GM10266 (cell line): ENCODE data around the gene FOXA3.

Experiments
- DNase-seq: peaks from one replicate; pipeline ENCODE4 v3.0.0; 2012; ENCODE audit errors: extremely low spot score
- TF ChIP-seq, protein P1 (sequence below): IDR thresholded peaks from 2 replicates; pipeline ENCODE4 v1.5.1; 2012; ENCODE audit warnings: mild to moderate bottlenecking, low read depth; ENCODE audit not compliant: control insufficient read depth, insufficient read depth; ENCODE audit errors: missing control alignments

Gene FOXA3

DNA sequence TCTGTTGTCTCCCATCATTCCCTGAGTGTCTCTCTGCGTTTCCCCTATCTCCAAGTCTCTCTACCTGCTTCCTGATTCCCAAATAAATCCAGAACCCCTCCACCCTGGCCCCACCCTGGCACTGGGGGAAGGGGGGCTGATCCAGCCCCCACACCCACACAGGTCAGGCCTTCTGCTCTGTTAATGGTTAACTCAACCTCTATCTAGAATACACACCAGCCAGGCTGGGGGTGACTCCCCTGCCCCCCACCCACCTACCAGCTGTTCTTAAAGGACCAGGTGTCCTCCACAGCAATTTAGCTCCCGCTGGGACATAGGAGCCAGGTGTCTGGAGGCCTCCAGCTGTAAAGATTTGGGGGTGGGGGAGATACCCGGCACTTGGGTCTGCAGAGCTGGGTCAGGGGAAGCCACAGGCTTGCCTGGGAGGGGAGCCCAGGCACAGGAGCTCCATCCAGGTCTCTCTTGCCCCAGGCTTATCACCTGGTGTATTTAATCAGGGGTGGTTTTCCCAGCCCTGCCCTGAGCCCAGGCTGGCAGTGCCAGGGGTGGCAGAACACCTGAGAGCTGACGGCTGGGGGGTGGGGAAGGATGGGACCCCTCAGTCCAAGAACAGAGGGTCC lies 17.9 kb downstream of the FOXA3 start:
- DNase-seq: no peak
- TF ChIP-seq, protein P1, sequence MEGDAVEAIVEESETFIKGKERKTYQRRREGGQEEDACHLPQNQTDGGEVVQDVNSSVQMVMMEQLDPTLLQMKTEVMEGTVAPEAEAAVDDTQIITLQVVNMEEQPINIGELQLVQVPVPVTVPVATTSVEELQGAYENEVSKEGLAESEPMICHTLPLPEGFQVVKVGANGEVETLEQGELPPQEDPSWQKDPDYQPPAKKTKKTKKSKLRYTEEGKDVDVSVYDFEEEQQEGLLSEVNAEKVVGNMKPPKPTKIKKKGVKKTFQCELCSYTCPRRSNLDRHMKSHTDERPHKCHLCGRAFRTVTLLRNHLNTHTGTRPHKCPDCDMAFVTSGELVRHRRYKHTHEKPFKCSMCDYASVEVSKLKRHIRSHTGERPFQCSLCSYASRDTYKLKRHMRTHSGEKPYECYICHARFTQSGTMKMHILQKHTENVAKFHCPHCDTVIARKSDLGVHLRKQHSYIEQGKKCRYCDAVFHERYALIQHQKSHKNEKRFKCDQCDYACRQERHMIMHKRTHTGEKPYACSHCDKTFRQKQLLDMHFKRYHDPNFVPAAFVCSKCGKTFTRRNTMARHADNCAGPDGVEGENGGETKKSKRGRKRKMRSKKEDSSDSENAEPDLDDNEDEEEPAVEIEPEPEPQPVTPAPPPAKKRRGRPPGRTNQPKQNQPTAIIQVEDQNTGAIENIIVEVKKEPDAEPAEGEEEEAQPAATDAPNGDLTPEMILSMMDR: no peak

DNA sequence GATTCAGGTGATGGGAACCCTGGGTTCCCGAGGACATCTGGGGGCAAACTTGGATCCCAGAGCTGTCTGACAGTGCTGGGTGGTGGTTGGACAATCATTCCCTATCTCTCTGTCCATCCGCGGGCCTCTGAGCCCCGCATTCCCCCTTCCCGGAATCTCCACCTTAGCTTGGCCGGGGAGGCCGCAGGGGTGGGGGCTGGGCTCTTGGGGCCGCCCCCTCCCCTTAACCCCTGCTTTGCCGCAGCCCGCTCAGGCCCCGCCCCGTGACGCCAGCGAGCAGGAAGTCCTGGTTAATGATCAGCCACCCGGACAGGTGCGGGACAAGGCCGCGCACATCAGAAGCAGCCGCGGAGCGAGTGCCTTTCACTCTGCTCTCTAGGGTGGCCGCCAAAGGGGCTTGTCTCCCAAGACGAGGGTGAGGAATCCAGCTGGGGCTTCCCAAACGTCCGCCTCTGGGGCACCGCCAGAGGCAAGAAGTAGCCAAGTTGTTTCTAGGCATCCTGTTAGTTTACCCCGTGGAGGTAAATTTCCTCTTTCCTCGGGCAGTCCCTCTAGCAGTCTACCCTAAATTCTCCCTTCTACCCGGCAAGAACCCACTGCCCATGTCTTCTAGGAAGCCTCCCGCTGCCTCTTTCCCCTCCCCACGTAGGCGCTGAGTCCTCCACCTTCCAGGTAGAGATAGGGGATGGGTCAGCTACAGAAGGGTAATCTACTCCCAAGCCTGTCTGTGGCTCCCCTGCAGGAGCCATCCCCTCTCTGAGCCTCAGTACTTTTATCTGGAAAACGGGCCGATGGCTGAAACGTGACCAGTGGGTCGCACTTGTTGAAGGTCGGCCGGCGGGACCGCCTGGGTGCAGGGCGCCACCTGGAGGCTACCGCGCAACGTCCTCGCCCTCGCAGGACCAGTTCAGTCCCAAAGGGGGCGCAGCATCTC lies 18.8 kb downstream of the FOXA3 start:
- TF ChIP-seq, protein P1: peak; percentile 100
- DNase-seq: peak; percentile 92

DNA sequence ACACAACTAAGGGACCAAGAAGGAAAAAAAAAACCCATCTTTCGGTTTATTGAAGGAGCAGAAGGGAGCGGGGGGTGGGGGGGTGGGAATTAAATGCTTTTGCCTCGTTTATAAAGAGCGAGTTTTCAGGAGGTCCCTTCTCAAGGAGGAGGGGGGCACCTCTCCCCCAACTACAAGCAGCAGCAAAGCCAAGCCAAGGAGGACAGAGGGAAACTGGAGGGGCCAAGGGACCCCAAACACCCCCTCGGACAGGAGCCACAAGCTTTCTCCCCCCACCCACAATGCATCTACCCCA lies 19.4 kb downstream of the FOXA3 start:
- DNase-seq: no peak
- TF ChIP-seq, protein P1: no peak

DNA sequence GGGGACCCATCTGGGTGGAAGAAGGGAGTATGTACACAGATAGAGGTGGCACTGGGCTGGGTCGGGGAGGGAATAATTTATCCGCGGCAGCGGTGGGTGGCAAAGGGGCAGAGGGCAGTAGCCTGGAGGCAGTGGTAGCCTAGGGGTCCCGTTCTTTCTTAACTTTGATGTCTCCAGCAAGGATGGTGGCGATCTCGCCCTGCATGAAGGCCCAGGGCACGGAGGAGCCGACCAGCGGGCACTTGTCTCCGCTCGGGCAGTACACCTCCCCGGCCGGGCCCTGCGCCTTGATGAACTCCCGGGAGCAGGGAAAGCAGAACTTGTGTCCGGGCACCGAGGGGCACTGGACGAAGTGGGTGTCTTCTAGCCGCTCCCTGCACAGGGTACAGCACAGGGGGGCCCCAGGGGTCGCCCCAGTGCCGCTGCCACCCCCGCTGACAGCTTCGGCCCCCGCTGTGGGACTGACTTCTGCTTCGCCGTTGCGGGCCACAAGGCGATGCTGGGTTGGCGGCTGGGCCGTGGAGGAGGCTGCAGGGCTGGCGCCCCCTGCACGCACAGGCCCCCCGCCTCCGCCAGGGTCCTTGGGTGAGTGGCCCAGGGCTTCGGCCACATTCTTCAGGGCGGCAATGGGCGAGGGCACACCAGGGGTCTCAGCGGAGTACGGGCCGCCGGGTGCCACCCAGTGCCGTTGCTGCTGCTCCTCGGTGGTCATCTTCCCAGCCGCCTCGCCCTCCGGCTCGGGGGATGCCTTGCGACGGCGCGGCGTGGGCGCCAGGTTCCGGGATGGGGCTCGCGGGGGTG lies 20.0 kb downstream of the FOXA3 start:
- no peak for DNase-seq
- TF ChIP-seq, protein P1: no peak

DNA sequence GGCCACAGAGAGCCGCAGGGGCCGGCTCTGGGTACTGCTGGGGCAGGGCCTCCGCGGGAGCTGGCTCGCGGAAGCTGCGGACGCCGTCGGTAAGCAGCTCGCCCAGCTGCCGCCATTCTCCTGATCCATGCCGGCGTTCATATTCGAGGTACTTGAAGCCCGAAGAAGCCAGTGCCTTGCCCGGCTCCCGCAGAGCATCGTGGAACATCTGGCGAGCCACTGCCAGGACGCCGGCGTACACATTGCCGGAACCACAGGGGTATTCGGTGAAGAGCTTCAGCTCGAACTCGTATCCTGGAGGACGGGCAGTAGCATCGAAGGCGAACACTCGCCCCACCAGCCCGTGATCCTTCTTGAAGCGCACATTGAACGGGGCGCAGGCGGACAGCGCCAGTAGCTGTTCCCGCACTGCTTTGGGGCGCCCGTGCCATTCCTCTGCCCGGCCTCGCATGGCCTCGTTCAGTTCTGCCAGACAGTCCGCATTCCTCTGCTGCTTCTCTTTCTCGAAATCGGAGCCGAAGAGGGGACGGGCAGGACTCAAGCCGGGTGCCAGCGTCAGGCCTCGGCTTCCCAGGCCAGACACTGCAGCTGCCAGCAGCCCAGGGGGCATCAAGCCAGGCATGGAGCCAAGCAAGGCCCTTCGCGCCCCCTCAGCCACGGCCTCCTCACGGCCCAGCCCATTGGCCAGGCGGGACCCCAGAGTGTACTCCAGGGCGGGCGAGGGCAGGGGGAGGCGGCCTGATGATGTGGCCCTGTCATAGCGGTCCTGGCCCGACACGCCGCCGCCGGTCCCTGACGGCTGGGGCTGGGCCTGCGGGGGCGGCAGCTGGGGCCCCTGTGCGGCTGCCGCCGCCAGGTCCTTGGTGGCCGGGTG lies 20.8 kb downstream of the FOXA3 start:
- DNase-seq: peak; percentile 75
- TF ChIP-seq, protein P1: no peak

DNA sequence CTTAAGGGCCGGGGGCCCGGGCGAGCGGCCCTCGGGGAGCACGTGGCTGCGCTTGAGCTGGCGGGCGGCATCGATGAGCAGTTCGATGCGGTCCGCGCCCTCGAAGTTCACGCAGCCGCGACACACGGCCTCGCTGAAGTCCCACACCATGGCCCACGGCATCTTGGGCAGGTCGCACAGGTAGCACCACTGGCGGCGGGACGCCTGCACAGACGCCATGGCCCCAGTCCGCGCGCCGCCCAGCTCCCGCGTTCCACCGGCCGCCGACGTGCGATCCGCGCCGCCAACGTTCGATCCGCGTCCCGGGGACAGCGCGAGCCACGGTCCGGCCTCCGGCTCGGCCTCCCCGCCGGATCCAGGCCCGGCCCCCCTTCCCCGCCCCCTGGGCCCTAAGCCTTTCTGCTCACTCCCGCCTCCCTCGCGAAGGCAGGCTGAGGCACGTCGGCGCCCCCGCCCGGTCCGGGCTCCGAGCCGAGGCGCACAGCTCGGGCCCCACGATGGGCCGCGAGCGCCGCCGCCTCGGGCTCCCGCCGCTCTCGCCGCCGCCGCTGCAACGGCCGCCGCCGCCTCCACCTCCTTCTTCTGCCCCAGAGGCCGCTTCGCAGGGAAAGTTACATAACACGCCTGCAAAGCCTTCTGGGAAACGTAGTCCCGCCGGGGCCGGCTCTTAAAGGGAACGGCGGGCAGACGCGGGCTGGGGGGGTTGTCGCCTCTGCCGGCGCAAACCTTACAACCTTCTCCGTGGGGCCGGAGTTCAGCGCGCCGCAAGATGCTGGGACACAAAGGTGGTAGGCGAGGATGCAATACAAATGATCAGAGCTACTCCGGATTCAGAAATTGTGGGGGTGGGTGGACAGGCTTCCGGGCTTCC lies 21.7 kb downstream of the FOXA3 start, which contains the start of gene IRF2BP1:
IRF2BP1 (minus strand) TSS at position 586 of the 871 bp plus-strand sequence; CDS start at position 219, 367 bp downstream.
- DNase-seq: peak; percentile 93
- TF ChIP-seq, protein P1: peak; percentile 24
